NCI-H748 treated with DMSO at 0.1 percent for 48 hours (cell line): ENCODE data around the gene IFI27L2.

Experiments used
- DNase-seq: peaks from one replicate; lab custom pipeline; 2025; lab: John Stamatoyannopoulos, UW

Gene IFI27L2

DNA sequence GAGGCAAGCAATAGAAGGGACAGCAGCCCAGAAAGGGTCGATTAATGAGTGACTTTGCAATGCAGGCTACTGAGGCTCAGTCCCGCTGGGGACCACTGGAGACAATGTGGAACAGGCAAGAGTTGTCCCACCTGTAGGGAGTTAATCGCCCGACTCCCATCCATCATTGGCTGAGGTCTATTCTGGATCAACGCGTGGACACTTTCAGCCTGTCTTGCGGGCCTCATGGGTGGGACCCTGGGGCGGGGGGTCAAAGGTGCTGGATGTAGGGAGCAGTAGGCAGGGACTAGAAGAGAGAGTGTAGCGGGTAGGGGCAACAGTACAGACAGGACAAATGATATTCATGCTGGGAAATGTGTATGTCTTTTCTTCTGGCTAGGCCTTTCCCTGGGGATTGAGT, 6.1 kb downstream of the IFI27L2 start:
- DNase-seq: no peak

DNA sequence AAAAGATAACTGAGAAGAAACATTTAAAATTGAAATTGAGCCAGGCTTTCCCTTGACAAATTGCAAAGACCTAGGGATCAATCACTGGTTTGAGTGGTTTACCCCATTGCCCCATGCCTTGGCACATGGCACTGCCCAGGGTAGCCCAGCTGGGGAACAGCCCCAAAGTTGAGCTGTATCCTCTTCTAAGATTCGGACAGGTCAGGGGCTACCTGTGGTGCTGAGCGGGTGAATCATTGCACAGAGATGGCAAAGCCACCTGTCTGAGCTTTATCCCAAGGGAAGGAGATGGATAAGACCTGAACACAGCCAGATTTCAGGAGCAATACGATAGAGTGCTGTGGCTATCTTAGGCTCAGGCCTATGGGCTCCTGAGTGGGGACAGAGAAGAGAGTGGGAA, 7.0 kb downstream of the IFI27L2 start:
- DNase-seq: no peak

DNA sequence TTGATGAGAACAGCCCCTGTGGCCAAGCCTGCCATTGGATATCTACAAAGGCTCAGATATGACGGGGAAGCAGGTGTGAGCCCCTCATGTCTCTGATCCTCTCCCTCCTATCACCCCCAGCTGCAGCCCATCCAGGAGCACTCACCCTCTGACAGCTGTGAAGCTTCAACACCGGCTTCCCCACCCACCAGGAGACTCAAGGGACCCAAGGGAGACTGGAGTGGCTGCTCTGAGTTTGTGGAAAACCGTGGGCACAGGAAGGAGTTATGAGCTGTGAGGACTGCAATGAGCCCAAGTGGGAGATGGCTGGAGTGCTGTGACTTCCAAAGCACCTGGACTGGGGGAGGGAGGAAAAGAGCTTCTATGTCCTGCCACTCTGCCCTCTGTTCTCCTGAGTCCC, 7.9 kb downstream of the IFI27L2 start:
- DNase-seq: no peak

DNA sequence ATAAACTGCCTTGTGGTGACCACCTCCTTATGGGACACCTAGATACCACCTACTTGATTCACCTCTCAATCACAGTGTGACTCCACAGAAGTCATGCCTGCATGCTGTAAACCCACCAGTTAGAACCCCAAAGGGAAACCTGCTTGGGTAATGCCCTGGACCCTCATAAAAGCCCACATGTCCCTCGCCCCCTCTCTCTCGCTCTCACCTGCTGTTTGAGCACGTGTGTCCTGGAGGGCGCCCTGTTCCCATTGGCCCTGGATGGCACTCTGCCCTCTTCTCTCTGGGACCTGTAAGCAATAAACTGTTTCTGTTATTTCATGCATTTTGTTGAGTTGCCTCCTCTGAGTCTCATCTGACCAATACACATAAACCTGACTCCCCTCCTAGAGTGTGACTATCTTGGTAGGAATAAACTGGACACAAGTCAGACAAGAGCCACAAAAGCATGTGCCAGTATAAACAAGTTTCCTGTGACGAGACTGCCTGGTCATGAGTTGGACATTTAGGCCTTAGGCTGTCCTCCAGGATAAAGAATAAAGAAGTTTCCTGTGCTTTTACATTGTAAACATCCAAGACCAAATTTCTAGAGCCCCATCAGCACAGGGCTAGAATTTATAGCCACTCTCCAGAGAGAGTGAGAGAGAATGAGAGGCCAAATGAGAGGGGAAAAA, 8.6 kb downstream of the IFI27L2 start:
- no peak for DNase-seq

DNA sequence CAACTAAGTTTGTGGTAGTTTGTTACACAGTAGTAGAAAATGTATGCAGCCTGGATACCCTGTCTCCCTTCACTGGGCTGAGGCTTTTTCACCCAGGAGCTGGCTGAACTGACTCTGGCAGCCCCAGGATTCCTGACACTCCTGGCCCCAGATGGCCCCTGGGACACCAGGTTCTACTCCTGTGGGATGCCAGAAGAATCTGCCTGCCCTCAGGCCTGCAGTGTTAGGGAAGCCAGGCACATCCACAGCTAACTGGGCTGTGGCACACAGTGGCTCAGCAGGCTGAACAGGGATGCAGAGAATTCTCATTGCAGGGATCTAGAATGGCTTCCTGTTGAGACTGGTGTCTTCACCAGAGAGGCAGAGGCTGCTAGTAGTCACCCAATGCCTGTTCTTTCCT, 10.3 kb downstream of the IFI27L2 start:
- no peak for DNase-seq

DNA sequence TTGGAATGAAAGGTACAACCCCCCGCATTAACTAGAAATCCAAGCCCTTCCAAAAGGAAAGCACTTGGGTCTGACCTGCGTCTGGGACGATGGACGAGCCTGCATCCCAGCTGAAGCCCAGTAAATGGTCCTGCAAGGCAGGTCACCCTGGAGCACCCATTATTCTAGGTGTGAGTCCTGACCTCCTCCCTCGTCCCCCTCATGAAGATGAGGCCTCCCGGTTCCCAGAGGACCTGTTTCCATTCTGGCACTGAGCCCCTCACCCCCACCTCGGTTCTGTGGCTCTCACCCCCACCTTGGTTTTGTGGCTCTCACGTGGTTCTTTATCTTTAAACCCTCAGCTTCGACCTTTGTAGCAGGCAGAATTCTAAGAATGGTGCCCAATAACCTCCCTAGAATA, 11.5 kb downstream of the IFI27L2 start:
- no peak for DNase-seq

DNA sequence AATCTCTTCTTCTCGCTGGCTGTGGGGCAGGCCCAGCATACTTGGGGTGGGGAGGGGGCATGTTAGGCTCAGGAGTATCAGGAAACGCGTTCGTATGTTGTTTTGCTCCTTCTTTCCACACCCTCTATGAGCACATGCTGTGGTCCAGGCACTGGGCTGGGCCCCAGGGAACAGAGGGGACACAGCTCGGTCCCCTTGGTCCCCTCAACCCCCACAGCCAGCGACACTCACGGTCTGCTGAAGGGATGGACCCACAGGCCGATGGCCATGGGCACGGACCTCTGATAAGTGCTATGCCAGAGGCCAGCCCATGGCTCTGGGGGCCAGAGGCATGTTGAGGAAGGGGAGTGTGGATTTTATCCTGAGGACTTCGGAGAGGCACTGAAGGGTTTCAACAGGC, 12.7 kb downstream of the IFI27L2 start:
- no peak for DNase-seq

DNA sequence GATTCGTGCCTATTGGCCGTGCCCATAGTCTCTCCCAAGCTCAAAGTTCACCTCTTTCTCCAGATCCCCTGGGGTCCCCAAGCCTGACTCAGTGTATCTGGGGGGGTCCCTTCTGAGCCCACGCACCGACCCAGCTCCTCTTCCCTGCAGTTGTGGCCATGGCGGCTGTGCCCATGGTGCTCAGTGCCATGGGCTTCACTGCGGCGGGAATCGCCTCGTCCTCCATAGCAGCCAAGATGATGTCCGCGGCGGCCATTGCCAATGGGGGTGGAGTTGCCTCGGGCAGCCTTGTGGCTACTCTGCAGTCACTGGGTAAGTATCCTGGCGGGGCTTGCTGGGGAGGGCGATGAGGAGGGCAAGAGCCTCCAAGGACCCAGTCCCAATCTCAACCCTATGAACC, 13.8 kb downstream of the IFI27L2 start:
- DNase-seq: no peak

DNA sequence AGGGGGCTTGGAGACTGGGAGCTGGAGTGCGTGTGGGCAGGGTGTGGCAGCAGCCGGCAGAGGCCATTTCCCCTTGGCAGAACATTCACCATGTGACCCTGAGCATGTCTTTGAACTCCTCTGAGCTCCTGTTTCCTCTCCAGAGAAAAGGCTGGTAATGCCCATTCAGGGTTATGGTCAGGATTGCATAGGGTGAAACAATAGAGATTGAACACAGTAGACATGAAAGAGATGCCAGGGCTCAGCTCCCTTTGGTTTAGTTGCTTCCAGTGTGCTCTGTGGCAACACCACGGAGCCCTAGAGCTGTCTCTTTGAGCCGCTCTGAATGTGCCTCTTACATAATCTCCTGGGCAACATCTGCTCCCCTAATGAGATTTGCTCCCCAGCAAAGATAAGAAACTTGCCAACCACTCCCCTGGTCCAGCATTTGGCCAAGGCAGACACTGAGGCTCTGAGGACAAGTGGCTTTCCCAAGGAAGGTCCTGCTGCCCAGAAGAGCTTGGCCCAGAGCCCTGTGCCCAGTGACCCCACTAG, 14.3 kb downstream of the IFI27L2 start:
- DNase-seq: no peak

DNA sequence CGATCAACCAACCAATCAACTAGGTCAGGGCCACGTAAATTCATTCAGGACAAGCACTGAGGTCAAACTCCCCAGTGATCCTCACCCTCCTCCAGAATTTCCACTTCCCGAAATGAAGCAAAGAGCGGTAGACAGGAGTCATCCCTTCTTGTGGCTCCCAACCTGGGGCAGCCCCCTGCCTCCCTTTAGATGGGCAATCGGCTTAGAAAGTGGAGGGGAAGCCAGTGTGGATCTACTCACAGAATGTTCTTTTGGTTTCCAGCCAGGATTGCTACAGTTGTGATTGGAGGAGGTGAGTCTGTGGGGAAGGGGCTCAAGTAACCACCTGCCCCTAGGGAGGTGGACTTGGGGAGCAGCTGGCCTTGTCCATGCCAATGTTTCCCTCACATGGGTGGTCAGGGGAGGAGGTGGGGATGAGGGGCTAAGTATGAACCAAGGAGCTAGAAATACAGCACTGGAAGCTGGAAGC, 14.8 kb downstream of the IFI27L2 start:
- no peak for DNase-seq

DNA sequence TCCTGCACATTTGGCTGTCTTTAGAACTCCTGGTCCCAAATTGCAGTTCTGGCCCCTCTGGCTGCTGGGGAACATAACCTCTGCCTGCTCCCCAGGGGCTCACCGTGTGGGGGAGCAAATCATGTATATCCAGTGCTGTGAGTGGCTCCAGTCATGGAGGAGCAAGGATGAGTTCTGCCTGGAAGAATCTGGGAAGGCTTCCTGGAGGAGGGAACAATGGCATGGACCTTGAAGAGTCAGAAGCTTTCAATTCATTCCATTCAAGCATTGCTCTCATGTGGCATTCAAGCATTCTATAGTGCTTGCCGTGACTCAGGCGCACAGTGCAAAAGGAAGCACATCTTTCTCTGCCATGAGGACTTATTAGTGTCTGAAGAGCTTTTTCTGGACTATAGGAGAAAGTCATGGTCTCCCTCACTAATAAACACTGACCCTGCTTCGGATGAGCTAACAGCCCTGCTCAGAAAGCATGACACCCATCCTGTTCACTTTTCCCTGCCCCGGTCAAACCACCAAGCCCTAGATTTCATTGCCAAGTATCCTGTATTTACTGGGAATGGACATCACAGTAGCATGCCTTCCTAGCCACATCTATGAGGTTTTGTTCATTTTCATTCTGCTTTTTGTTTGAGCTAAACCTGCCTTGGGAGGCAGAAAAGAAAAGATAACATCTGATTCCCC, 15.4 kb downstream of the IFI27L2 start:
- DNase-seq: no peak

DNA sequence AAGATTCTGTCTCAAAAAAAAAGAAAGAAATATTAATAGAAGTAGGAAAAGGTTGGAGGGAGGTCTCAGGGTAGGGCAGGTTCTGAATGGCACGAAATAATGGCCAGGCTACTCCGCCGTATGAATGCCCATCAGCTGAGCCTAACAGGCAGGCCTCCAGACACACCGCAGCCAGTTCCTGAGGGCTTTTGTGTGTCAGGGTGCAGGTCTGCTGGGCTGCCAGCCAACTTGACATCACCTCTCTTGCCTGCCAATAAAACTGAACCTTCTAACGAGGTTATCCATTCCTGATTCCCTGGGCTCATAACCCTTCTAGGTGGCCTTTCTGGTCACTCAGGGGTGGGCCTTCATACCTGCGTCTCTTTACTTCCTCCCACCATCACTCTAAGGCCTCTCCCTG, 15.9 kb downstream of the IFI27L2 start:
- no peak for DNase-seq

DNA sequence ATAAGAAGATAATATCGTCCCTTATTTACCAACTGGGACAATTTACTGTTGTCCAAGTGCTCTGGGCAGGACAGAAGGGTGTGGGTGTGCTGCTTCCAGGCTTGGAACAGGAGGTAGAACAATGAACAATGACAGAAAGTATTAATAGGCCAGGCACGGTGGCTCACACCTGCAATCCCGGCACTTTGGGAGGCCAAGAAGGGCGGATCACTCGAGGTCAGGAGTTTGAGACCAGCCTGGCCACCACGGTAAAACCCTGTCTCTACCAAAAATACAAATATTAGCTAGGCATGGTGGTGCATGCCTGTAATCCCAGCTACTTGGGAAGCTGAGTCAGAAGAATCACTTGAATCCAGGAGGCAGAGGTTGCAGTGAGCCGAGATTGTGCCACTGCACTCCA, 16.3 kb downstream of the IFI27L2 start:
- DNase-seq: no peak

DNA sequence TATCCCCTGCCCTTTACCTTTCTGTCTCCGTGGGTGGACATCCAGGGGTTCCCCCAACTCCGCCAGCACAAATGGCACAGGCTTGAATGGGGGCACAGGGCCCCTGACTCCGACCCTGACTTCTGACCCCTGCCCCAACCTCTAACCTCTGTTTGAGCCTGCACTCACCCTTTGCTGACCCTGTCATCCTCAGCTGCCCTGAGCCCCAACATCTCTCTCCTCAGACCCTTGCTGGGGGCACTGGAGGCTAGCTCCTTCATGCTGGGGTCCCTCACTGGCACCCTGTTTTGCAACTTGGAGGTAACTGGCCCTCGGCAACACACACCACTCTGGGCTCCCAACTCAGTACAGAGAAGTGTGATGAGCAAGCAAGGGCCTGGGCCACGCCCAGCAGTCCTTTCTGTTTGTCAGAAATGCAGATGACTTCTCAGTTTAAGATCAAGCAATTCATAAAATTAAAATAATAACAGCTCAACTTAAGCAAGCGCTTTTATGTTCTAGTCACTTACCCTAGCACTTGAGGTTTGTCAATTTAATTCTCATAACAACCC, 16.8 kb downstream of the IFI27L2 start:
- no peak for DNase-seq

DNA sequence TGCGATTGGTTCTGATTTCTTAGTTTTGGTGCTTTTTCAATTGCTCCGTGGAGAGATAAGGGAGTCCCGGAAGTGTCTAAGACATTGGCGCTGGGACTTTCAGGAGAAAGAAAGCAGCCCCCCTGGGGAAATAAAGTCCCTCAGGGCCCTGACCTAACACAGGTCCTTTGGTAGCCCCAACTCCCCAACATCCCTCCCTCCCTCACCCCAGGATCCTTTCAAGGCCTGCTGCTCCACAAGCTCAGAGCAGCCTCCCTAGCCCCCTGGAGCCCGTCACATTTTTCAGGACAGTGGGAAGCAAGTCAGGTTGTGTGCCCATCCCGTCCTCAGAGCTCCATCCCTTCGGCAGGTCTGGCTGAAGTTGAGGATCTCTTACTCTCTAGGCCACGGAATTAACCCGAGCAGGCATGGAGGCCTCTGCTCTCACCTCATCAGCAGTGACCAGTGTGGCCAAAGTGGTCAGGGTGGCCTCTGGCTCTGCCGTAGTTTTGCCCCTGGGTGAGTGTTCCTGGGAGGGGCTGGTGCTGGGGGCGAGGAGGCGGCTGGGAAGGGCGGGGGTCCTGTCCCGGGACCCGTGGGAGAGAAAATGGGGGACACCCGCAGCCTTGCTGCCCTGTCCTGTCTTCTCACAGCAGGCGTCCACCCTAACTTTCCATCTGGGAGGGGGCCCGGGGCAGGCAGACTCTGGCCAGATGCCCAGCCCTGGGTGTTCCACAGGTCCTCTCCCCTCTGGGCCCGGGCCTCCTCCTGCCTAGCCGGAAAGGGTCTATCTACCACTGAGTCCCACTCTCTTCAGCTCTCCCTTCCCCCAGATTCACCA, 17.9 kb downstream of the IFI27L2 start:
- no peak for DNase-seq

DNA sequence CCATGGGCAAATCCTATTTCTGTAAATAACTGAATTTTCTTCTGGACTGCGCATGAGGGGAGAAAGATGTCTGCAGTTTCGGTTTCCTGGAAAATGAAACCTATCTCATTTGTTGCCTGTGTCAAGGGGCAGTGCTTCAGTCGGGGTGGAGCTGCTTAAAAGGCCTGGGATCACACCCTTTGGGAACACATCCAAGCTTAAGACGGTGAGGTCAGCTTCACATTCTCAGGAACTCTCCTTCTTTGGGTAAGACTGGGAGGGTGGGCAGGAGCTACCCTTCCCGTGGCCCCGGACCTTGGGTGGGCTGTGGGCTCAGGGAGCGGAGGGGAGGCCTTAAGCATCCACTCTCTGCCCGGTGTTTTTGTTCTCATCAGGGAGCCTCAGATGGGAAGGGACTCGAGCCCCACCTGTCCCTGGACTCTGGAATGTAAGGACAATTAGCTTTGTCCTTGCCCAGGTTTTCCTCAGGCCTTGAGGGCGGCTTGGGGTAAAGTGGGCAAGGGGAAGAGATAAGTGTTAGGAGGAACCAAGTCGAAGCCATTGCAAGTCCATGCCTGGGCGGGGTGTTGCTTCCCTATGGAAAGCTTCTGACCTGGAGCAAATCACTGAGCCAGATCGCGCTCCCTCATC, 18.7 kb downstream of the IFI27L2 start, which contains the start of gene IFI27:
TSS of gene IFI27 (plus strand) at position 185 of the 630 bp plus-strand sequence.
- no peak for DNase-seq

DNA sequence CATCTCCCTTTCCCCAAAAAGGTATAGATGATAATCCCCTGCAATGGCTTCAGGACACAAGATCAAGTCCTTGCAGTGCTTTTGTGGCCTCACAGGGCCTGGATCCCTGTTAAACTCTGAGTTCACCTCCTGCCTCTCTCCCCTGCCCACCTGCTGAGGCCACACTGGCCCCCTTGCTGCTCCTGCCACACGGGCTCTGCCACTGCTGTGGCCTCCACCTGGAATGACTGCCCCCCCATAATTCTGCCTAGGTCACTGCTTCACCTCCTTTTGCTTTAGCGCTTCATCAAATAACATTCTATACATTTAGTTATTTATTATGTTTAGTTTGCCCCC, 19.5 kb downstream of the IFI27L2 start:
- DNase-seq: no peak

DNA sequence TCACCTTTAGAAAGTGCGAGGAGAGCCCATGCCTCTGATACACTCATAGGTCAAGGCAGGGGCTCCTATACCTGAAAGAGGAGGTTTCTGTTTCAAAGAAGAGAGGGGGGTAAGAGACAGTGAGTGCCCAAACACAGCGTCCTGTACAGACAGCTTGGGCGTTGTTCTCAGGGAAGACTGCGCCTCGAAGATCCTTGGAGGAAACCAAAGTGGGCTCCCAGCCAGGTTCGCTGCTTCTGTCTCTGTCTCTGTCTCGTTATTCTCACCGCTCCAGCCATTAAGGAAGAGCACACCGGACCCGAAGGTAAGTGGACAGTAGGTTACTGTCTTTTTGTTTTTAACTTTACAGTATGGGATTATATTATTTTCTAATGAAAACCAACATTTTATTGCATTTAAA, 24.7 kb downstream of the IFI27L2 start:
- DNase-seq: no peak

DNA sequence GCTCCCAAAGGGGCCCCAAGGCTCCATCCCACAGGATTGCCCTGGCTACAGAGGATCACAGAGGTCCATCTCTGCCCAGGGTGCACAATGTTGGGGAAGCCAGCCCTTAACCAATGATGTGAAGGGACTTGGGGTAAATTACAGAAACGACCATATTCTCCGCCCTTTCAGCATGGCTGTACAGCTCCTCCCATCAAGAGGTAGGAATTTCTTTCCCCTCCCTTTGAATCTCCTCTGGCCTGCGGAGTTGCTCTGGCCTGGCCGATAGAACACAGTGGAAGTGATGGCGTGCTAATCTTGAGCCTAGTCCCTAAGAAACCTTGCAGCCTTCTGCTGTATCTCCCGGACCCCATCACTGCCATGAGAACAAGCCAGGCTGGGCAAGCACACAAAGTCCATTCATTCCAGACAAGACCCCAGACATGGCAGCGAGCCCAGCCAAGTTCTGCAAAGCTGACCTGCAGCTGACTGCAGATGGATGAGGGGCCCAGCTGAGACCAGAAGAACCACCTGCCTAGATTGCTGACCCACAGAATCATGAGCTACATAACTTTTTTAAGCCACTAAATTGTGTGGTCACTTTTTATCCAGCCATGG, 25.8 kb downstream of the IFI27L2 start:
- no peak for DNase-seq

DNA sequence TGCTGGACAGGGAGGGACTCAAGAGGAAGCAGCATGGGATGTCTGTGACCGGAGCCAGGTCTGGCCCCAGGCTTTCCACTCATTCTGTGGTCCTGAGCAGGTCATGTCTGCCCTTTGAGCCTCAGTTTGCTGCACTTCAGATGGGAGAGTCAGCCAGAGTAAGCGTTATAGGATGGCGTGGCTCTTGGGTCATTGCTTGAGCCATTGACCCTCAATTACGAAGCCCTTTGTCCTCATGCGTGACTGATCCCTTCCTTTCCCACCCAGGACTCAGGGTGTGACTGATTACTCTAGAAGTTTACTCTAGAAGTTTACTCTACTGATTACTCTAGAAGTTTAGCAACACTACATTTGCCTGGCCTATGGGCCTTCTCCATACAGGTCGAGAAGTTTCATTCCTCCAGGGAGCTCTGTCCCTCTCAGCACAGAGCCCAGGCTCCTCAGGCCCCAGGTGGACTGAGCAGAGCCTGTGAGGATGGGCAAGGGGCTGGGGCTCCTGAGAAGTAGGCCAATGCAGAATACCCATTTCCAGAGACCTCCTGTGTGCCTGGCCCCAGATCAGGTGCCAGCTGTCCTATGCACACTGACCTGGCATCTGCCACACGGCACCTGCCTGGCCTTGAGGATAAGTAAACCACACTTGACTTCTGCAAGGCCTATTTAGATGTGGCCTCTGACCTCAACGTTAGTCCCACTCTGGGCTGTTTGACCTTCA, 26.5 kb downstream of the IFI27L2 start:
- DNase-seq: no peak

DNA sequence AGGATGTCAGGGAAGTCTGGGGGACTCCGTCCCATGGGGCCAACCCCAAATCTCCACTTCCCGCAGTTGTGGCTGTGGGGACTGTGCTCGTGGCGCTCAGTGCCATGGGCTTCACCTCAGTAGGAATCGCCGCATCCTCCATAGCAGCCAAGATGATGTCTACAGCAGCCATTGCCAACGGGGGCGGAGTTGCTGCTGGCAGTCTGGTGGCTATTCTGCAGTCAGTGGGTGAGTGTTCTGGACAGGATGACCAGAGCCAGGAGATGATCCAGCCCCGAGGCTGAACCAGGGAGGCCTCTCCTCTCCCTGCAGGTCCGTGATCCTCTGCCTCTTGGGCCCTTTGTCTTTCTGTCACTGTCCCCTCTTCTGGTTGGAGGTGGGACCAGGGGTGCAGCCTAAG, 27.7 kb downstream of the IFI27L2 start:
- DNase-seq: no peak
